NCI-H187 (cell line): ENCODE data around the gene BRMS1.
"Not testable (repeated sequence)": the region's sequence is repeated elsewhere in the genome, so short reads cannot be mapped to it uniquely, and the experiment has no call there.

Source experiments
- DNase-seq, 2 experiments: peaks; one replicate each; lab custom pipeline; 2025; lab: John Stamatoyannopoulos, UW

Gene BRMS1

GRCh38 chr11:66363187-66363601 lies 18.3 kb upstream of the BRMS1 start:
- no peak for DNase-seq

- no peak for DNase-seq
These were observed 17.7 kb upstream of the BRMS1 start for GRCh38 chr11:66362481-66363147.

- no peak for DNase-seq
These were observed 16.6 kb upstream of the BRMS1 start for GRCh38 chr11:66361502-66361941.

- no peak for DNase-seq
These were observed 15.6 kb upstream of the BRMS1 start for GRCh38 chr11:66360406-66361073.

GRCh38 chr11:66359662-66360087 lies 14.8 kb upstream of the BRMS1 start:
- no peak for DNase-seq

GRCh38 chr11:66350560-66351235 lies 5.8 kb upstream of the BRMS1 start:
- DNase-seq = not testable (repeated sequence)

- DNase-seq = no peak
These were observed 4.1 kb upstream of the BRMS1 start for GRCh38 chr11:66349084-66349386.

- DNase-seq = peak; percentile 60 to 74
These were observed 2.7 kb upstream of the BRMS1 start, which contains the start of gene B4GAT1 for GRCh38 chr11:66347425-66348276. B4GAT1 (minus strand) TSS chr11:66347629; CDS start chr11:66347545, 84 bp downstream.

GRCh38 chr11:66346476-66347424 lies 1.8 kb upstream of the BRMS1 start:
- DNase-seq = no peak

- DNase-seq = no peak
These were observed 379 bp upstream of the BRMS1 start for GRCh38 chr11:66345316-66345649.

GRCh38 chr11:66343176-66343575 lies 1.7 kb downstream of the BRMS1 start:
- no peak for DNase-seq

- DNase-seq = no peak
These were observed 3.3 kb downstream of the BRMS1 start for GRCh38 chr11:66341502-66342126.

GRCh38 chr11:66340596-66341501 lies 4.1 kb downstream of the BRMS1 start:
- no peak for DNase-seq

- DNase-seq = no peak
These were observed 5.0 kb downstream of the BRMS1 start for GRCh38 chr11:66339686-66340483.

- DNase-seq = no peak
These were observed 5.7 kb downstream of the BRMS1 start for GRCh38 chr11:66339162-66339675.

GRCh38 chr11:66338276-66339161 lies 6.4 kb downstream of the BRMS1 start:
- no peak for DNase-seq

GRCh38 chr11:66337103-66337899 lies 7.6 kb downstream of the BRMS1 start:
- no peak for DNase-seq
